H1 (cell line): Measurements from ENCODE around the gene ARHGEF7. TPM values are rescaled to one million over a fixed set of nuclear protein-coding genes. Genes with fewer than 3 reads are reported as not detected.

Source experiments
- CTCF ChIA-PET: fragments of 300-600 bp; sonication (Branson Sonifier 250); formaldehyde crosslinking; loops from one replicate; lab custom pipeline; 2021; ENCODE audit not compliant: partially characterized antibody; lab: Charles Lee
- POLR2A ChIA-PET: fragments of 300-600 bp; sonication (Branson Sonifier 250); formaldehyde crosslinking; loops from one replicate; lab custom pipeline; 2021; ENCODE audit warnings: inconsistent platforms; ENCODE audit not compliant: partially characterized antibody; lab: Charles Lee
- DNase-seq, 2 experiments: peaks; one replicate each; pipeline versions ENCODE4 v3.0.0 to v3.0.0-alpha.2; 2010 to 2022; ENCODE audit warnings: low spot score in 2 of 2, low read depth in 1 of 2, mixed read lengths in 1 of 2
- FAIRE-seq: peaks from 2 replicates; lab custom pipeline; 2011; peaks lifted over from hg19 to GRCh38; lab: Jason Lieb, UNC
- H2AFZ ChIP-seq: 2 replicates; pipeline ENCODE4 v1.8.1; 2012; ENCODE audit warnings: low read length, inconsistent platforms
- H2AK5ac ChIP-seq: 2 replicates; pipeline ENCODE4 v1.6.1; 2013; ENCODE audit warnings: low read depth, low read length
- H2BK120ac ChIP-seq: replicated peaks from 2 replicates; pipeline ENCODE3; 2013; ENCODE audit warnings: low read depth, low read length, inconsistent platforms
- H2BK12ac ChIP-seq: 2 replicates; pipeline ENCODE4 v1.6.1; 2013; ENCODE audit warnings: low read depth, low read length
- H2BK15ac ChIP-seq: 2 replicates; pipeline ENCODE4 v1.6.1; 2013; ENCODE audit warnings: low read length
- H2BK20ac ChIP-seq: 2 replicates; pipeline ENCODE4 v1.6.1; 2013; ENCODE audit warnings: low read length
- H2BK5ac ChIP-seq: 2 replicates; pipeline ENCODE4 v1.6.1; 2013; ENCODE audit warnings: low read depth, low read length
- H3K14ac ChIP-seq: 2 replicates; pipeline ENCODE4 v1.6.1; 2013; ENCODE audit warnings: inconsistent platforms; ENCODE audit not compliant: insufficient read length
- H3K18ac ChIP-seq: 2 replicates; pipeline ENCODE4 v1.6.1; 2013; ENCODE audit warnings: low read length; ENCODE audit errors: extremely low read depth
- H3K23ac ChIP-seq: 2 replicates; pipeline ENCODE4 v1.6.1; 2013; ENCODE audit warnings: inconsistent platforms; ENCODE audit not compliant: insufficient read length
- H3K23me2 ChIP-seq: 2 replicates; pipeline ENCODE4 v1.6.1; 2013; ENCODE audit warnings: low read depth, low read length
- H3K27ac ChIP-seq: 2 replicates; pipeline ENCODE4 v1.6.1; 2011; ENCODE audit warnings: low read depth, low read length, inconsistent platforms
- H3K27me3 ChIP-seq, 4 experiments: replicated peaks in 1 of 4; 1 replicate in 1 of 4; 2 replicates in 3 of 4; pipeline versions ENCODE4 v1.6.1 to v1.8.1; 2011 to 2013; ENCODE audit warnings: low read length in 3 of 4, mild to moderate bottlenecking in 3 of 4, inconsistent platforms in 2 of 4, mixed read lengths in 2 of 4, moderate library complexity in 1 of 4; ENCODE audit not compliant: control insufficient read depth in 3 of 4, insufficient read depth in 3 of 4; ENCODE audit errors: extremely low read depth in 1 of 4
- H3K36me3 ChIP-seq, 4 experiments: 2 replicates each; pipeline versions ENCODE4 v1.6.1 to v1.8.1; 2011 to 2013; ENCODE audit warnings: mild to moderate bottlenecking in 4 of 4, low read length in 3 of 4, moderate library complexity in 2 of 4, control low read depth in 1 of 4, inconsistent platforms in 1 of 4; ENCODE audit not compliant: insufficient read depth in 4 of 4, control insufficient read depth in 2 of 4
- H3K4ac ChIP-seq: replicated peaks from 2 replicates; pipeline ENCODE3; 2013; ENCODE audit warnings: low read length, low read depth, mixed read lengths, inconsistent platforms; ENCODE audit not compliant: insufficient read length
- H3K4me1 ChIP-seq, 4 experiments: replicated peaks in 1 of 4; 1 replicate in 1 of 4; 2 replicates in 3 of 4; pipeline versions ENCODE4 v1.6.1 to v1.8.1; 2011 to 2013; ENCODE audit warnings: low read length in 3 of 4, inconsistent platforms in 2 of 4, mixed read lengths in 1 of 4; ENCODE audit not compliant: insufficient read depth in 4 of 4, control insufficient read depth in 3 of 4
- H3K4me2 ChIP-seq, 2 experiments: 2 replicates each; pipeline versions ENCODE4 v1.6.1 to v1.8.1; 2011 to 2013; ENCODE audit warnings: low read depth in 2 of 2, low read length in 2 of 2, control low read depth in 1 of 2, inconsistent platforms in 1 of 2, mild to moderate bottlenecking in 1 of 2; ENCODE audit not compliant: insufficient read depth in 1 of 2
- H3K4me3 ChIP-seq, 4 experiments: fragments of 200-600, 300-600 bp in 1 of 4; sonication (generic), shearing (Covaris generic), sonication (Bioruptor Twin) in 1 of 4; 2 replicates each; pipeline versions ENCODE4 v1.5.1 to v1.8.1; 2011 to 2016; ENCODE audit warnings: low read length in 4 of 4, low read depth in 3 of 4, control low read depth in 2 of 4, inconsistent platforms in 2 of 4, mild to moderate bottlenecking in 2 of 4, mixed read lengths in 1 of 4, moderate library complexity in 1 of 4; ENCODE audit not compliant: insufficient read depth in 2 of 4; ENCODE audit errors: extremely low read depth in 1 of 4
- H3K56ac ChIP-seq: replicated peaks from 2 replicates; pipeline ENCODE3; 2013; ENCODE audit warnings: low read depth, mild to moderate bottlenecking, mixed read lengths, low read length, inconsistent platforms; ENCODE audit not compliant: insufficient read length
- H3K79me1 ChIP-seq: 2 replicates; pipeline ENCODE4 v1.6.1; 2013; ENCODE audit warnings: low read depth, low read length, control low read depth
- H3K79me2 ChIP-seq, 2 experiments: 2 replicates each; pipeline versions ENCODE4 v1.6.1 to v1.8.1; 2012 to 2013; ENCODE audit warnings: low read length in 2 of 2, mild to moderate bottlenecking in 2 of 2, inconsistent platforms in 1 of 2; ENCODE audit not compliant: insufficient read depth in 2 of 2, control insufficient read depth in 1 of 2
- H3K9ac ChIP-seq, 4 experiments: replicated peaks in 1 of 4; 1 replicate in 1 of 4; 2 replicates in 3 of 4; pipeline versions ENCODE4 v1.6.1 to v1.8.1; 2011 to 2013; ENCODE audit warnings: low read depth in 3 of 4, low read length in 3 of 4, control low read depth in 2 of 4, mild to moderate bottlenecking in 2 of 4, moderate library complexity in 2 of 4, inconsistent platforms in 1 of 4; ENCODE audit errors: extremely low read depth in 1 of 4
- H3K9me3 ChIP-seq, 2 experiments: 2 replicates each; pipeline versions ENCODE4 v1.6.1 to v1.8.1; 2012 to 2013; ENCODE audit warnings: mild to moderate bottlenecking in 2 of 2, moderate library complexity in 2 of 2, control low read depth in 1 of 2, inconsistent platforms in 1 of 2, low read depth in 1 of 2, low read length in 1 of 2, mixed read lengths in 1 of 2; ENCODE audit not compliant: insufficient read depth in 2 of 2
- H4K20me1 ChIP-seq, 2 experiments: replicated peaks in 1 of 2; 2 replicates each; pipeline versions ENCODE3 to v1.8.1; 2011 to 2013; ENCODE audit warnings: inconsistent platforms in 2 of 2, low read length in 2 of 2, mild to moderate bottlenecking in 1 of 2; ENCODE audit not compliant: insufficient read depth in 2 of 2, control insufficient read depth in 1 of 2
- H4K5ac ChIP-seq: 2 replicates; pipeline ENCODE4 v1.6.1; 2013; ENCODE audit warnings: low read length, low read depth, mixed read lengths, inconsistent platforms; ENCODE audit not compliant: insufficient read length
- H4K8ac ChIP-seq: 2 replicates; pipeline ENCODE4 v1.8.0; 2013; ENCODE audit warnings: mild to moderate bottlenecking, moderate library complexity, low read length, inconsistent platforms; ENCODE audit not compliant: insufficient read depth; ENCODE audit errors: extremely low read depth
- H4K91ac ChIP-seq: replicated peaks from 2 replicates; pipeline ENCODE3; 2013; ENCODE audit warnings: low read length, mixed read lengths, inconsistent platforms; ENCODE audit not compliant: insufficient read length
- KDM1A ChIP-seq: fragments of 200-600, 300-600 bp; sonication (generic); IDR thresholded peaks from 2 replicates; pipeline ENCODE4 v1.7.1; 2016; ENCODE audit warnings: mild to moderate bottlenecking, low read length, borderline replicate concordance
- POU5F1 ChIP-seq: IDR thresholded peaks from 2 replicates; pipeline ENCODE4 v1.6.1; 2011; ENCODE audit warnings: low read depth, mild to moderate bottlenecking, low read length, moderate library complexity
- WGBS, 2 experiments: shearing (Covaris generic) in 1 of 2; methylation state at CpG; one replicate each; pipeline versions ENCODE4 v1.1.6 to v1.1.7; 2013 to 2015; ENCODE audit warnings: low lambda C conversion rate in 2 of 2, mixed read lengths in 2 of 2, inconsistent platforms in 1 of 2, low coverage in 1 of 2, missing lambda C conversion rate in 1 of 2; ENCODE audit not compliant: insufficient replicate concordance in 2 of 2, insufficient coverage in 1 of 2, insufficient read length in 1 of 2; ENCODE audit errors: extremely low coverage in 1 of 2, missing lambda C conversion rate in 1 of 2; 5-methylcytosine and 5-hydroxymethylcytosine counted together
- polyA plus RNA-seq, 7 experiments: library from polyadenylated mRNA; depleted of rRNA in 3 of 7; stranded (reverse) in 5 of 7; unstranded in 2 of 7; fragments of >200 nt in 5 of 7; fragments of 200-250 nt in 2 of 7; gene quantifications; 1 replicate in 5 of 7; 2 replicates in 1 of 7; 4 replicates in 1 of 7; pipeline versions ENCODE4 v1.2.1 to v1.2.3, GENCODE V29; 2011 to 2013; ENCODE audit warnings: missing spikeins in 2 of 7, mixed read lengths in 2 of 7
- total RNA-seq: library from RNA; stranded (reverse); fragmentation: NEBNext Ultra II Directional; extraction: Animal tissue kit (Norgen Biotek cat#: 25700); gene quantifications from 2 replicates; pipeline ENCODE4 v1.2.1, GENCODE V29; 2021

ARHGEF7 gene
- total and polyA plus RNA-seq, 2 of the 8 experiments (the other 6 are each of a cell fraction or from before 2014, with no cell fraction given), result 26.2 to 56.5 TPM

DNA sequence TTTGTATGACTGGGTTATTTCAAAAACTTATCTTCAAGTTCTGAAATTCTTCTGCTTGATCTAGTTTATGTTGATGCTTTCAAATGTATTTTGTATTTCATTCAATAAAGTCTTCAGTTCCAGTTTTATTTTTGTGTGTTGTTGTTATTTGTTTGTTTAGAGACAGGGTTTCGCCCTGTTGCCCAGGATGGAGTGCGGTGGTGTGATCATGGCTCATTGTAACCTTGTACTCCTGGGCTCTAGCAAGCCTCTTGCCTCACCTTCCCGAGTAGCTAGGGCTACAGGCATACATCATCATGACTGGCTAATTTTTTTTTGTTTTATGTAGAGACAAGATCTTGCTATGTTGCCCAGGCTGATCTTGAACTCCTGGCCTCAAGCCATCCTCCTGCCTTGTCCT lies 40.3 kb upstream of the ARHGEF7 start:
- H2BK20ac ChIP-seq, result no peak overlapping the region
- no peak overlapping the region for H3K56ac ChIP-seq
- no peak overlapping the region for H2BK12ac ChIP-seq
- no peak overlapping the region for H3K18ac ChIP-seq
- H2AK5ac ChIP-seq, result no peak overlapping the region
- no peak overlapping the region for H4K91ac ChIP-seq
- no peak overlapping the region for H3K27ac ChIP-seq
- DNase-seq (no peak), FAIRE-seq (no peak)
- H3K23ac ChIP-seq, result no peak overlapping the region
- H3K79me2 ChIP-seq, result no peaks in the 10 kb centered on the region
- H2AFZ ChIP-seq, result no peak overlapping the region
- no peaks in the 10 kb centered on the region for H3K79me1 ChIP-seq
- no peak overlapping the region for H4K8ac ChIP-seq
- H4K20me1 ChIP-seq, result no peaks in the 10 kb centered on the region
- H2BK15ac ChIP-seq, result no peak overlapping the region
- H2BK120ac ChIP-seq, result no peak overlapping the region
- H3K9ac ChIP-seq, result no peak overlapping the region
- H3K36me3 ChIP-seq, result no peaks in the 10 kb centered on the region
- H3K4me3 ChIP-seq, result no peak overlapping the region
- CTCF ChIA-PET, result interaction anchor here (0.7 kb wide), 1 partner anchor 166 kb away, joined by 3 read pairs; no protein-coding TSS in a partner anchor
- peaks cover 6 to 15% of the 10 kb centered on the region in 2 experiments for H3K9me3 ChIP-seq
- POLR2A ChIA-PET, result no interaction called here
- no peak overlapping the region for H4K5ac ChIP-seq
- H2BK5ac ChIP-seq, result no peak overlapping the region
- H3K4ac ChIP-seq, result no peak overlapping the region
- no peak overlapping the region for H3K14ac ChIP-seq
- H3K4me2 ChIP-seq, result no peak overlapping the region
- no peaks in the 10 kb centered on the region for H3K4me1 ChIP-seq
- peaks cover 0 to 2% (median 0%) of the 10 kb centered on the region in 4 experiments; a peak in 1 of 7 replicates for H3K27me3 ChIP-seq
- 96% methylated on average over 3 of the region's 3 CpGs; no CpG with 5 or more reads in 1 of the 2 experiments for WGBS, 2 experiments
- no peaks in the 10 kb centered on the region for H3K23me2 ChIP-seq
- TF ChIP-seq KDM1A (no peak), POU5F1 (no peak)
